HepG2 (cell line): ENCODE data around the gene VPS26A. TPM values are rescaled to one million over a fixed set of nuclear protein-coding genes. Genes with fewer than 3 reads are reported as not detected.

Experiments used
- ELF4 ChIP-seq: sonication (generic); formaldehyde crosslinking; IDR thresholded peaks from 2 replicates; pipeline ENCODE4 v1.5.0; 2020; ENCODE audit warnings: missing genetic modification reagents, mild to moderate bottlenecking, moderate library complexity, borderline replicate concordance
- IKZF4 ChIP-seq: sonication (generic); formaldehyde crosslinking; IDR thresholded peaks from 2 replicates; pipeline ENCODE4 v1.5.1; 2020; ENCODE audit warnings: borderline replicate concordance, mild to moderate bottlenecking, low read depth, missing genetic modification reagents; ENCODE audit errors: not compliant biosample characterization
- ISX ChIP-seq: sonication (generic); formaldehyde crosslinking; conservative IDR thresholded peaks from 2 replicates; pipeline ENCODE4 v1.5.0; 2020; ENCODE audit warnings: missing genetic modification reagents
- JUN ChIP-seq: sonication (generic); formaldehyde crosslinking; IDR thresholded peaks from 2 replicates; pipeline ENCODE4 v1.4.0; 2020; ENCODE audit warnings: mild to moderate bottlenecking, missing genetic modification reagents
- KDM3A ChIP-seq: IDR thresholded peaks from 2 replicates; pipeline ENCODE4 v1.6.1; 2018; ENCODE audit warnings: low read depth, missing compliant biosample characterization
- MAX ChIP-seq: IDR thresholded peaks from 2 replicates; pipeline ENCODE4 v1.6.1; 2012; ENCODE audit warnings: inconsistent platforms
- MNT ChIP-seq: fragments of 450-650 bp; IDR thresholded peaks from 2 replicates; pipeline ENCODE4 v1.6.1; 2016
- NR2F2 ChIP-seq: IDR thresholded peaks from 2 replicates; pipeline ENCODE4 v1.6.1; 2012; ENCODE audit warnings: low read depth, inconsistent platforms, borderline replicate concordance
- NR2F6 ChIP-seq, 2 experiments: IDR thresholded peaks; 2 replicates each; pipeline ENCODE4 v1.6.1; 2016; ENCODE audit warnings: antibody characterized with exemption in 1 of 2, mild to moderate bottlenecking in 1 of 2
- RFX3 ChIP-seq: IDR thresholded peaks from 2 replicates; pipeline ENCODE4 v1.6.1; 2016; ENCODE audit warnings: missing biosample characterization, missing genetic modification reagents
- RXRA ChIP-seq: sonication (generic); formaldehyde crosslinking; IDR thresholded peaks from 2 replicates; pipeline ENCODE4 v1.5.1; 2020; ENCODE audit warnings: missing genetic modification reagents
- SNAPC5 ChIP-seq: sonication (generic); formaldehyde crosslinking; IDR thresholded peaks from 2 replicates; pipeline ENCODE4 v1.8.1; 2023; ENCODE audit warnings: mild to moderate bottlenecking, missing genetic modification reagents, borderline replicate concordance
- TEF ChIP-seq: sonication (generic); formaldehyde crosslinking; IDR thresholded peaks from 2 replicates; pipeline ENCODE4 v1.5.0; 2020; ENCODE audit warnings: missing genetic modification reagents
- THRA ChIP-seq: sonication (generic); formaldehyde crosslinking; IDR thresholded peaks from 2 replicates; pipeline ENCODE4 v1.4.0; 2020; ENCODE audit warnings: missing genetic modification reagents, borderline replicate concordance
- TSC22D2 ChIP-seq: sonication (generic); formaldehyde crosslinking; IDR thresholded peaks from 2 replicates; pipeline ENCODE4 v1.5.1; 2020; ENCODE audit warnings: missing genetic modification reagents, mild to moderate bottlenecking, borderline replicate concordance
- ZFP90 ChIP-seq: sonication (generic); formaldehyde crosslinking; IDR thresholded peaks from 2 replicates; pipeline ENCODE4 v1.8.0; 2022; ENCODE audit warnings: missing genetic modification reagents, mild to moderate bottlenecking, inconsistent platforms, borderline replicate concordance
- ZKSCAN1 ChIP-seq: fragments of 150-350 bp; IDR thresholded peaks from 2 replicates; pipeline ENCODE4 v1.6.1; 2014; ENCODE audit warnings: low read length
- ZKSCAN5 ChIP-seq: sonication (generic); formaldehyde crosslinking; IDR thresholded peaks from 2 replicates; pipeline ENCODE4 v1.5.1; 2020; ENCODE audit warnings: mild to moderate bottlenecking, missing genetic modification reagents
- ZNF18 ChIP-seq: sonication (generic); formaldehyde crosslinking; IDR thresholded peaks from 2 replicates; pipeline ENCODE4 v1.8.0; 2022; ENCODE audit warnings: mild to moderate bottlenecking, missing genetic modification reagents; ENCODE audit not compliant: insufficient replicate concordance
- ZNF296 ChIP-seq: sonication (generic); formaldehyde crosslinking; conservative IDR thresholded peaks from 2 replicates; pipeline ENCODE4 v1.5.0; 2020; ENCODE audit warnings: mild to moderate bottlenecking, missing genetic modification reagents
- ZNF563 ChIP-seq: sonication (generic); formaldehyde crosslinking; IDR thresholded peaks from 2 replicates; pipeline ENCODE4 v1.8.0; 2022; ENCODE audit warnings: mild to moderate bottlenecking, moderate library complexity, missing genetic modification reagents
- ZNF607 ChIP-seq: sonication (generic); formaldehyde crosslinking; IDR thresholded peaks from 2 replicates; pipeline ENCODE4 v1.5.1; 2020; ENCODE audit warnings: missing genetic modification reagents, mild to moderate bottlenecking, borderline replicate concordance
- ZNF709 ChIP-seq: sonication (generic); formaldehyde crosslinking; IDR thresholded peaks from 2 replicates; pipeline ENCODE4 v1.5.0; 2020; ENCODE audit warnings: mild to moderate bottlenecking, missing genetic modification reagents
- ZSCAN22 ChIP-seq: sonication (generic); formaldehyde crosslinking; IDR thresholded peaks from 2 replicates; pipeline ENCODE4 v1.4.0; 2020; ENCODE audit warnings: mild to moderate bottlenecking, missing genetic modification reagents
- polyA plus RNA-seq, 8 experiments: library from polyadenylated mRNA; depleted of rRNA in 3 of 8; stranded (reverse) in 7 of 8; unstranded in 1 of 8; fragments of >200 nt; fragmentation: Illumina TruSeq in 4 of 8; extraction: Trizol in 4 of 8; gene quantifications; 2 replicates each; pipeline versions ENCODE4 v1.2.1 to v1.2.3, GENCODE V29; 2011 to 2016; ENCODE audit warnings: low read depth in 4 of 8, missing spikeins in 1 of 8, mixed read lengths in 1 of 8; ENCODE audit not compliant: insufficient read depth in 1 of 8
- total RNA-seq, 5 experiments: library from RNA; depleted of rRNA; stranded (reverse); fragments of >200 nt; fragmentation: Illumina TruSeq; extraction: Trizol; gene quantifications; 2 replicates each; pipeline ENCODE4 v1.2.3, GENCODE V29; 2016; ENCODE audit warnings: low read depth in 1 of 5

VPS26A gene
- total and polyA plus RNA-seq, 2 of the 13 experiments (the other 11 are each of a cell fraction or from before 2014, with no cell fraction given), result 12.9 to 32.6 TPM

- TF ChIP-seq ZNF607 (CRISPR knock-in tag) (no peak; the same call in 1 of the 2 replicates), ZNF709 (CRISPR knock-in tag) (peak; percentile 66; the same call in 1 of the 2 replicates), ZNF296 (no peak), ZKSCAN5 (no peak), MAX (peak; percentile 100), ZSCAN22 (CRISPR knock-in tag) (no peak), TSC22D2 (CRISPR knock-in tag) (peak; percentile 54; the same call in 1 of the 2 replicates), NR2F2 (no peak; the same call in 1 of the 2 replicates), ZFP90 (CRISPR knock-in tag) (no peak; the same call in none of the 2 replicates), NR2F6 (IDR thresholded peaks at IDR 0.05) (no peak), NR2F6 (CRISPR knock-in tag; IDR thresholded peaks at IDR 0.05) (0 out of 2 replicates have a peak, but pooled peaks have one; percentile 4), ELF4 (CRISPR knock-in tag) (no peak), RFX3 (CRISPR knock-in tag) (no peak), IKZF4 (CRISPR knock-in tag) (no peak), SNAPC5 (CRISPR knock-in tag) (no peak), RXRA (CRISPR knock-in tag) (peak; percentile 40; the same call in 1 of the 2 replicates), ZNF18 (no peak), ZNF563 (CRISPR knock-in tag) (no peak), KDM3A (CRISPR knock-in tag) (0 out of 2 replicates have a peak, but pooled peaks have one; percentile 33), MNT (peak; percentile 99), JUN (CRISPR knock-in tag) (no peak), ISX (0 out of 2 replicates have a peak, but pooled peaks have one; percentile 71), THRA (no peak), ZKSCAN1 (no peak), TEF (CRISPR knock-in tag) (no peak)
These were observed 56.0 kb downstream of the VPS26A start, which contains the start of gene SUPV3L1 (continued) for GRCh38 chr10:69179743-69180524.
